ENCODE measurements around the gene BIK.

- TF ChIP-seq POLR2AphosphoS5 (IDR thresholded peaks at IDR 0.05) (no peak), CTCF (IDR thresholded peaks at IDR 0.05) (no peak)
Measured at GRCh38 chr22:43150731-43151206, 40.2 kb downstream of the BIK start.

All from stomach (tissue), 4 donors.